GM12878 (cell line): ENCODE measurements around the gene MYO1D. TPM values are rescaled to one million over a fixed set of nuclear protein-coding genes. Genes with fewer than 3 reads are reported as not detected.

Experiments used
- ATAC-seq: fragments of 200-7000 bp; cut with Tn5 transposase; 3 replicates; pipeline ENCODE4 v1.9.1; 2020; ENCODE audit warnings: mild to moderate bottlenecking, moderate library complexity
- BruUV-seq: library from RNA; stranded (reverse); fragments of 400-500 nt; replicated peaks from 2 replicates; lab custom pipeline; 2021; lab: Mats Ljungman, UMichigan
- CTCF ChIA-PET: fragments of 300-600 bp; sonication (Branson Sonifier 250); formaldehyde crosslinking; extraction: SDS; loops from one replicate; lab custom pipeline; 2021; ENCODE audit warnings: inconsistent platforms; lab: Yijun Ruan, JAX
- POLR2A ChIA-PET: fragments of 350-600 bp; formaldehyde crosslinking; extraction: SDS; loops from one replicate; lab custom pipeline; 2021; ENCODE audit warnings: inconsistent platforms; lab: Charles Lee
- RAD21 ChIA-PET: fragments of 300-600 bp; sonication (Branson Sonifier 250); formaldehyde crosslinking; loops from one replicate; lab custom pipeline; 2023; ENCODE audit warnings: antibody characterized with exemption; ENCODE audit not compliant: unreplicated experiment; lab: Charles Lee
- SMC1A ChIA-PET: fragments of 300-600 bp; sonication (Branson Sonifier 250); formaldehyde crosslinking; loops from one replicate; lab custom pipeline; 2023; ENCODE audit not compliant: unreplicated experiment, uncharacterized antibody; lab: Charles Lee
- DNase-seq: peaks from one replicate; pipeline ENCODE4 v3.0.0-alpha.2; 2011; ENCODE audit warnings: low read depth, low spot score
- FAIRE-seq: peaks from 3 replicates; lab custom pipeline; 2011; peaks lifted over from hg19 to GRCh38; lab: Jason Lieb, UNC
- H2AFZ ChIP-seq: 2 replicates; pipeline ENCODE4 v1.6.0; 2011; ENCODE audit warnings: low read depth, low read length, control low read depth; ENCODE audit not compliant: control insufficient read depth
- H3K27ac ChIP-seq: 2 replicates; pipeline ENCODE4 v1.5.1; 2011; ENCODE audit warnings: control low read depth; ENCODE audit not compliant: control insufficient read depth, insufficient read depth
- H3K27me3 ChIP-seq, 2 experiments: replicated peaks in 1 of 2; 2 replicates each; pipeline versions ENCODE4 v1.6.0 to v1.6.1; 2011; ENCODE audit warnings: low read length in 1 of 2; ENCODE audit not compliant: control insufficient read depth in 2 of 2, insufficient read depth in 2 of 2
- H3K36me3 ChIP-seq, 2 experiments: 2 replicates each; pipeline ENCODE4 v1.5.1; 2011; ENCODE audit warnings: low read length in 1 of 2; ENCODE audit not compliant: control insufficient read depth in 2 of 2, insufficient read depth in 2 of 2
- H3K4me1 ChIP-seq: 2 replicates; pipeline ENCODE4 v1.6.1; 2011; ENCODE audit warnings: mild to moderate bottlenecking, low read length, moderate library complexity, mixed read lengths; ENCODE audit not compliant: control insufficient read depth, insufficient read depth
- H3K4me2 ChIP-seq: 2 replicates; pipeline ENCODE4 v1.6.0; 2011; ENCODE audit warnings: control low read depth; ENCODE audit not compliant: control insufficient read depth, insufficient read depth
- H3K4me3 ChIP-seq: fragments of 200-600 bp; sonication (generic); 2 replicates; pipeline ENCODE4 v1.5.1; 2016
- H3K79me2 ChIP-seq: 2 replicates; pipeline ENCODE4 v1.6.0; 2011; ENCODE audit warnings: low read length; ENCODE audit not compliant: control insufficient read depth, insufficient read depth
- H3K9ac ChIP-seq: 2 replicates; pipeline ENCODE4 v1.8.0; 2011; ENCODE audit warnings: low read length, control low read depth, mixed read lengths; ENCODE audit not compliant: control insufficient read depth, insufficient read depth
- H3K9me3 ChIP-seq: replicated peaks from 3 replicates; pipeline ENCODE4 v1.5.1; 2011; ENCODE audit warnings: mild to moderate bottlenecking, low read length; ENCODE audit not compliant: control insufficient read depth, insufficient read depth
- H4K20me1 ChIP-seq: 2 replicates; pipeline ENCODE4 v1.6.0; 2011; ENCODE audit not compliant: control insufficient read depth, insufficient read depth
- BCL11A ChIP-seq: IDR thresholded peaks from 2 replicates; pipeline ENCODE4 v1.6.1; 2011; ENCODE audit warnings: low read depth, low read length
- EED ChIP-seq: sonication (generic); IDR thresholded peaks from 2 replicates; pipeline ENCODE4 v1.6.1; 2016; ENCODE audit warnings: antibody characterized with exemption, low read depth
- ETV6 ChIP-seq, 2 experiments: fragments of 450-650 bp in 1 of 2; IDR thresholded peaks in 1 of 2; conservative IDR thresholded peaks in 1 of 2; 2 replicates each; pipeline ENCODE4 v1.6.1; 2014; ENCODE audit warnings: antibody characterized with exemption in 1 of 2, borderline replicate concordance in 1 of 2, low read depth in 1 of 2, mild to moderate bottlenecking in 1 of 2, moderate library complexity in 1 of 2
- IKZF2 ChIP-seq, 2 experiments: fragments of 450-650 bp; IDR thresholded peaks; 2 replicates each; pipeline ENCODE4 v1.6.1; 2017; ENCODE audit warnings: mild to moderate bottlenecking in 2 of 2, moderate library complexity in 2 of 2
- JUNB ChIP-seq: IDR thresholded peaks from 2 replicates; pipeline ENCODE4 v1.6.1; 2016; ENCODE audit warnings: antibody characterized with exemption, mild to moderate bottlenecking
- NR2C1 ChIP-seq: fragments of 450-650 bp; IDR thresholded peaks from 2 replicates; pipeline ENCODE4 v1.6.1; 2017; ENCODE audit warnings: antibody characterized with exemption, mild to moderate bottlenecking, moderate library complexity
- PAX8 ChIP-seq: fragments of 450-650 bp; IDR thresholded peaks from 2 replicates; pipeline ENCODE4 v1.6.1; 2017; ENCODE audit warnings: mild to moderate bottlenecking, moderate library complexity
- PML ChIP-seq: IDR thresholded peaks from 2 replicates; pipeline ENCODE4 v1.6.1; 2012; ENCODE audit warnings: low read length, inconsistent platforms
- RELA ChIP-seq: fragments of 450-650 bp; IDR thresholded peaks from 2 replicates; pipeline ENCODE4 v1.8.0; 2014; ENCODE audit warnings: borderline replicate concordance; ENCODE audit not compliant: partially characterized antibody
- RUNX3 ChIP-seq: IDR thresholded peaks from 2 replicates; pipeline ENCODE4 v1.6.1; 2012; ENCODE audit warnings: low read length, inconsistent platforms
- STAT1 ChIP-seq: fragments of 450-650 bp; conservative IDR thresholded peaks from 2 replicates; pipeline ENCODE4 v1.6.1; 2014; ENCODE audit warnings: antibody characterized with exemption, mild to moderate bottlenecking
- TARDBP ChIP-seq: IDR thresholded peaks from 2 replicates; pipeline ENCODE4 v1.6.1; 2016; ENCODE audit warnings: borderline replicate concordance
- YBX1 ChIP-seq: fragments of 450-650 bp; IDR thresholded peaks from 2 replicates; pipeline ENCODE4 v1.6.1; 2016; ENCODE audit warnings: antibody characterized with exemption
- WGBS: methylation state at CpG from one replicate; pipeline ENCODE4 v1.1.6; 2016; ENCODE audit warnings: low lambda C conversion rate; ENCODE audit not compliant: insufficient replicate concordance, insufficient coverage; ENCODE audit errors: missing lambda C conversion rate; 5-methylcytosine and 5-hydroxymethylcytosine counted together
- in situ Hi-C: fragments of 300-500 bp; cut with MboI; formaldehyde crosslinking; loops from 9 replicates; pipeline ENCODE4 v1.14.3; 2018; ENCODE audit warnings: mixed read lengths
- intact Hi-C: fragments of 100-400 bp; cut with micrococcal nuclease; formaldehyde crosslinking; loops from one replicate; pipeline ENCODE4 v1.14.2; 2022; ENCODE audit not compliant: unreplicated experiment
- polyA plus RNA-seq, 11 experiments: library from polyadenylated mRNA; depleted of rRNA in 4 of 11; unstranded in 6 of 11; stranded (reverse) in 5 of 11; fragments of >200 nt; fragmentation: Nextera tagmentation in 4 of 11; fragmentation: Illumina TruSeq in 1 of 11; extraction: Ambion mirVana in 4 of 11; extraction: Trizol in 1 of 11; gene quantifications; 1 replicate in 1 of 11; 2 replicates in 10 of 11; pipeline versions ENCODE4 v1.2.1 to v1.2.3, GENCODE V29; 2011 to 2016; ENCODE audit warnings: inconsistent platforms in 2 of 11, missing spikeins in 2 of 11, low read depth in 1 of 11
- total RNA-seq, 4 experiments: library from RNA; depleted of rRNA in 3 of 4; stranded (reverse); fragments of >200 nt in 3 of 4; fragmentation: Illumina TruSeq in 1 of 4; extraction: Trizol in 1 of 4; gene quantifications; 2 replicates each; pipeline versions ENCODE4 v1.2.1 to v1.2.3, GENCODE V29; 2013 to 2021
- TF ChIP-seq, protein P1 (sequence below): fragments of 450-650 bp; IDR thresholded peaks from 2 replicates; pipeline ENCODE4 v1.6.1; 2017; ENCODE audit warnings: borderline replicate concordance

Gene MYO1D
- total and polyA plus RNA-seq, 10 of the 15 experiments (the other 5 are each of a cell fraction or from before 2014, with no cell fraction given) = 1.8 to 37.7 (median 25.4) TPM

DNA sequence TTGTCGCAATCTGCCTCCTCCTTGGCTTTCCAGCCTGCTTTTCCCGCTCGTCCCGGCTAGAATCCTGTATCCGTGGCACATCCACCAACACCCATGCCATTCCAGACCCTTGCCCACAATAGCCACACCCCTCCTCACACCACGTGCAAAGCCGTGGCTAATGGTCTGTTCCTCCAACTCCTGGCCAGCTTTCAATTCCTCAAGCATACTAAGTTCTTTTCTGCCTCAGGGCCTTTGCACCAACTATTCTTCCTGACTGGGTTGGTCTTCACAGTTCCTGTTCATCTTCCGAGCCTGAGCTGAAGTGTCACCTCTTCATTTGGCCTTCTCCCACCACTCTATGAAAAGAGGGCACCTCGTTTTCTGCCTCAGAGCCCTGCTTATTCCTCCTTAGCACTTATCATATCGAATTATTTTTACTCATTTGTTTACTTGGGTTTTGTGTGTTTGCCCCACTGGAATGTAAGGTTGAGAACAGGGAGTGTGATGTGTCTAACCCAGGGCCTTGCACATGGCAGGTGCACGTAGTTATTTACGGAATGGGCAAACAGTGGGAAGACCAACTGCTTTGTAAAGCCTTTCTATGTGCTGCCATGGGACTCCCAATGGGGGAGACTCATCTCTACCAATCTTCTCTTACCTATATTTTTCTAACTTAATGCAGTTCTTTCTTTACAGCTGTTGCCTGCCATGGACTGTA, 321.2 kb downstream of the MYO1D start:
- no peak for DNase-seq
- RAD21 ChIA-PET = interaction anchor here (0.6 to 10.1 kb wide), 6 partner anchors 14 to 68 kb away, joined by 3 to 77 read pairs (median 5); partner anchors contain the start of gene CDK5R1
- no peak for TF ChIP-seq RELA
- TF ChIP-seq, all 136 proteins: peak for 0
- WGBS = 98% methylated on average over 12 of the region's 12 CpGs
- H3K27me3 ChIP-seq = no peaks in the 10 kb centered on the region
- in situ Hi-C loops (no loop called here), intact Hi-C loops (no loop called here)
- H3K9me3 ChIP-seq = no peaks in the 10 kb centered on the region
- ATAC-seq (no peak), FAIRE-seq (no peak)
- H3K4me1 ChIP-seq = peaks cover 56% of the 10 kb centered on the region
- no peak overlapping the region for H2AFZ ChIP-seq
- H3K27ac ChIP-seq = no peak overlapping the region
- H3K4me2 ChIP-seq = no peak overlapping the region
- H3K79me2 ChIP-seq = no peaks in the 10 kb centered on the region
- no TSS peak for BruUV-seq
- ChIA-PET CTCF (interaction anchor here (0.7 to 2.0 kb wide), 4 partner anchors 13 to 72 kb away, joined by 4 to 11 read pairs (median 6); no protein-coding TSS in a partner anchor), POLR2A (interaction anchor here (1.3 to 1.5 kb wide), 2 partner anchors 31 to 44 kb away, joined by 3 to 6 read pairs; no protein-coding TSS in a partner anchor), SMC1A (interaction anchor here (0.8 to 10.2 kb wide), 9 partner anchors 10 to 67 kb away, joined by 3 to 101 read pairs (median 5); no protein-coding TSS in a partner anchor)
- no peaks in the 10 kb centered on the region for H3K36me3 ChIP-seq
- no peak overlapping the region for H3K9ac ChIP-seq
- no peaks in the 10 kb centered on the region for H4K20me1 ChIP-seq
- no peak overlapping the region for H3K4me3 ChIP-seq

DNA sequence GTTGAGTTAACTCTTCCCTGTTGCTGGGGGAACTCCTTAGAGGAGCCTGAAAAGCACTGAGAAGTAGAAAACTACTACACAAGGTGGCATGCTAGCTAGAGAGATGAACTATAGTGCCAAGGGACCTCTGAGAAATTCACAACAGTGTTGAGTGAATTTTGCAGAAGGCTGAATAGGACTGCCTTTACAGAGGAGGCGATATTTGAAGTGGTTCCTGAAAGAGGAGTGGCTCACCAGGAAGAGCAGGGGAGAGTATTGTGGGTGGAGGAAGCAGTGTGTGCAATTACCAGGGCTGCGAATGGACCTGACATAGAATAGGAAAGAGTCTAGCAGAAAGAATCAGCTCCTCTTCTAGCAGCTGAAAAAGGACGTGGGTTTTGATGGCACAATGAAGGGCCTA, 323.8 kb downstream of the MYO1D start:
- SMC1A ChIA-PET = interaction anchor here (0.5 to 10.2 kb wide), 7 partner anchors 13 to 62 kb away, joined by 3 to 101 read pairs (median 3); no protein-coding TSS in a partner anchor
- Histone ChIP-seq H3K36me3 (no peaks in the 10 kb centered on the region), H2AFZ (no peak overlapping the region), H4K20me1 (no peaks in the 10 kb centered on the region), H3K4me1 (peaks cover 41% of the 10 kb centered on the region), H3K27me3 (no peaks in the 10 kb centered on the region), H3K9ac (no peak overlapping the region), H3K4me3 (no peak overlapping the region), H3K79me2 (no peaks in the 10 kb centered on the region), H3K27ac (no peak overlapping the region), H3K9me3 (no peaks in the 10 kb centered on the region), H3K4me2 (no peak overlapping the region)
- ATAC-seq (0 out of 3 replicates have a peak, but pooled peaks have one; percentile 5), FAIRE-seq (no peak), DNase-seq (no peak)
- POLR2A ChIA-PET = interaction anchor here (0.9 to 1.1 kb wide), 3 partner anchors 10 to 30 kb away, joined by 3 to 6 read pairs (median 3); no protein-coding TSS in a partner anchor
- RAD21 ChIA-PET = interaction anchor here (0.8 to 10.1 kb wide), 11 partner anchors 11 to 324 kb away, joined by 3 to 77 read pairs (median 4); partner anchors contain the start of gene MYO1D
- intact Hi-C loops (no loop called here), in situ Hi-C loops (no loop called here)
- no TSS peak for BruUV-seq
- CTCF ChIA-PET = interaction anchor here (0.8 to 1.4 kb wide), 4 partner anchors 13 to 69 kb away, joined by 3 to 5 read pairs (median 4); no protein-coding TSS in a partner anchor
- WGBS = 26% methylated on average over 3 of the region's 3 CpGs
- TF ChIP-seq ETV6 (conservative IDR thresholded peaks at IDR 0.05 in 1 of 2, IDR thresholded peaks at IDR 0.05 in 1 of 2; ENCODE audit: borderline replicate concordance in 1 of 2, low read depth in 1 of 2) (0 out of 4 replicates have a peak, but pooled peaks of 1 of the 2 experiments have one; percentile 10), BCL11A (no peak), TARDBP (no peak), PML (no peak), JUNB (peak; percentile 74), NR2C1 (no peak), RUNX3 (peak; percentile 24; the same call in 1 of the 2 replicates), STAT1 (no peak), YBX1 (no peak), IKZF2 (IDR thresholded peaks at IDR 0.05) (0 out of 4 replicates have a peak, but pooled peaks of 1 of the 2 experiments have one; percentile 16), PAX8 (no peak), EED (peak; percentile 26; the same call in 1 of the 2 replicates)
- TF ChIP-seq, protein P1, sequence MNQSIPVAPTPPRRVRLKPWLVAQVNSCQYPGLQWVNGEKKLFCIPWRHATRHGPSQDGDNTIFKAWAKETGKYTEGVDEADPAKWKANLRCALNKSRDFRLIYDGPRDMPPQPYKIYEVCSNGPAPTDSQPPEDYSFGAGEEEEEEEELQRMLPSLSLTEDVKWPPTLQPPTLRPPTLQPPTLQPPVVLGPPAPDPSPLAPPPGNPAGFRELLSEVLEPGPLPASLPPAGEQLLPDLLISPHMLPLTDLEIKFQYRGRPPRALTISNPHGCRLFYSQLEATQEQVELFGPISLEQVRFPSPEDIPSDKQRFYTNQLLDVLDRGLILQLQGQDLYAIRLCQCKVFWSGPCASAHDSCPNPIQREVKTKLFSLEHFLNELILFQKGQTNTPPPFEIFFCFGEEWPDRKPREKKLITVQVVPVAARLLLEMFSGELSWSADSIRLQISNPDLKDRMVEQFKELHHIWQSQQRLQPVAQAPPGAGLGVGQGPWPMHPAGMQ = no peak
